ENCODE measurements around the gene EEF1AKMT3. TPM values are rescaled to one million over a fixed set of nuclear protein-coding genes. Genes with fewer than 3 reads are reported as not detected.

Gene EEF1AKMT3
- polyA plus RNA-seq, 2 of the 4 experiments (the other 2 are of a cell fraction): 7.3 to 15.8 TPM

GRCh38 chr12:57816001-57816854 is 43.8 kb downstream of the EEF1AKMT3 start:
- ATAC-seq: no peak
- TF ChIP-seq ZNF302 (CRISPR knock-in tag; IDR thresholded peaks at IDR 0.05) (no peak), KDM5A (IDR thresholded peaks at IDR 0.05) (no peak)
- DNase-seq (ENCODE audit: low read depth in 1 of 2, low spot score in 1 of 2): no peak
- CTCF ChIA-PET: interaction anchor here (0.6 to 6.6 kb wide), 9 partner anchors 11 to 275 kb away, joined by 3 to 40 read pairs (median 8); no protein-coding TSS in a partner anchor
- POLR2A ChIA-PET: no interaction called here
- Histone ChIP-seq H3K4me1 (no peaks in the 10 kb centered on the region), H3K4me3 (no peak overlapping the region), H3K27ac (no peak overlapping the region), H3K4me2 (no peak overlapping the region), H3K9me3 (no peaks in the 10 kb centered on the region)
- WGBS (ENCODE audit: missing lambda C conversion rate): 37% methylated on average over 3 of the region's 3 CpGs
- no peak for FAIRE-seq

- Histone ChIP-seq H3K4me2 (no peak overlapping the region), H3K9me3 (no peaks in the 10 kb centered on the region), H3K4me3 (no peak overlapping the region), H3K4me1 (no peaks in the 10 kb centered on the region), H3K27ac (no peak overlapping the region)
- no peak for FAIRE-seq
- no peak for TF ChIP-seq FOSB (CRISPR knock-in tag; IDR thresholded peaks at IDR 0.05)
- TF ChIP-seq POLR2A (IDR thresholded peaks at IDR 0.05; ENCODE audit: low read length): no peak
- TF ChIP-seq MAX (IDR thresholded peaks at IDR 0.05): no peak
- no peak for TF ChIP-seq SREBF2 (IDR thresholded peaks at IDR 0.05)
- TF ChIP-seq MYC (IDR thresholded peaks at IDR 0.05; ENCODE audit: borderline replicate concordance, low read length): no peak
- no peak for TF ChIP-seq CHD4 (IDR thresholded peaks at IDR 0.05; ENCODE audit: borderline replicate concordance)
- TF ChIP-seq NPAS2 (CRISPR knock-in tag; IDR thresholded peaks at IDR 0.05; ENCODE audit: borderline replicate concordance): no peak
- no peak for TF ChIP-seq MAZ (IDR thresholded peaks at IDR 0.05; ENCODE audit: borderline replicate concordance, low read depth, low read length)
- 72% methylated on average over 5 of the region's 5 CpGs for WGBS (ENCODE audit: missing lambda C conversion rate)
- CTCF ChIA-PET: interaction anchor here (1.0 to 6.6 kb wide), 7 partner anchors 11 to 88 kb away, joined by 3 to 40 read pairs (median 6); no protein-coding TSS in a partner anchor
- no peak for DNase-seq (ENCODE audit: low read depth in 1 of 2, low spot score in 1 of 2)
- ATAC-seq: no peak
- POLR2A ChIA-PET: no interaction called here
Measured at GRCh38 chr12:57816855-57817151, 44.4 kb downstream of the EEF1AKMT3 start.

GRCh38 chr12:57817261-57817989 is 45.0 kb downstream of the EEF1AKMT3 start:
- ATAC-seq: no peak
- no peak for FAIRE-seq
- POLR2A ChIA-PET: no interaction called here

More at GRCh38 chr12:57817261-57817989, 45.0 kb downstream of the EEF1AKMT3 start:
- Histone ChIP-seq H3K4me3 (no peak overlapping the region), H3K27ac (no peak overlapping the region), H3K4me1 (no peaks in the 10 kb centered on the region), H3K4me2 (no peak overlapping the region), H3K9me3 (no peaks in the 10 kb centered on the region)
- CTCF ChIA-PET: interaction anchor here (0.8 to 6.6 kb wide), 11 partner anchors 10 to 87 kb away, joined by 3 to 40 read pairs (median 5); partner anchors contain the start of gene TSFM
- WGBS (ENCODE audit: missing lambda C conversion rate): 94% methylated on average over 8 of the region's 8 CpGs
- DNase-seq (ENCODE audit: low read depth in 1 of 2, low spot score in 1 of 2): no peak
- TF ChIP-seq TFCP2L1 (CRISPR knock-in tag; IDR thresholded peaks at IDR 0.05): no peak
- TF ChIP-seq CTCF (IDR thresholded peaks at IDR 0.05): no peak
- TF ChIP-seq HEYL (CRISPR knock-in tag; IDR thresholded peaks at IDR 0.05): no peak
- no peak for TF ChIP-seq HOXB13 (CRISPR knock-in tag; IDR thresholded peaks at IDR 0.05; ENCODE audit: low read depth)
- no peak for TF ChIP-seq EHF (CRISPR knock-in tag; IDR thresholded peaks at IDR 0.05)
- no peak for TF ChIP-seq GATA3 (IDR thresholded peaks at IDR 0.05; ENCODE audit: borderline replicate concordance)
- TF ChIP-seq BHLHE40 (IDR thresholded peaks at IDR 0.05; ENCODE audit: low read depth, low read length): no peak
- no peak for TF ChIP-seq E2F6 (IDR thresholded peaks at IDR 0.05; ENCODE audit: borderline replicate concordance, low read depth)
- no peak for TF ChIP-seq HMGXB4 (CRISPR knock-in tag; IDR thresholded peaks at IDR 0.05; ENCODE audit: borderline replicate concordance)
- TF ChIP-seq SREBF2 (IDR thresholded peaks at IDR 0.05): no peak
- no peak for TF ChIP-seq MAZ (IDR thresholded peaks at IDR 0.05; ENCODE audit: borderline replicate concordance, low read depth, low read length)
- TF ChIP-seq FOSL2 (IDR thresholded peaks at IDR 0.05): no peak
- no peak for TF ChIP-seq FOSL2 (CRISPR knock-in tag; IDR thresholded peaks at IDR 0.05)
- TF ChIP-seq PBX3 (IDR thresholded peaks at IDR 0.05): no peak
- TF ChIP-seq ATOH8 (CRISPR knock-in tag; IDR thresholded peaks at IDR 0.05; ENCODE audit: low read depth): no peak
- TF ChIP-seq POLR2A (IDR thresholded peaks at IDR 0.05; ENCODE audit: low read length): no peak
- TF ChIP-seq FOSB (CRISPR knock-in tag; IDR thresholded peaks at IDR 0.05): no peak
